ENCODE results near the gene PATJ.

Gene PATJ

GRCh38 chr1:61807606-61808140 lies 65.4 kb downstream of the PATJ start:
- no peak overlapping the region for H3K4me3 ChIP-seq (ENCODE audit: low read length)
- TF ChIP-seq CTCF (conservative IDR thresholded peaks at IDR 0.05; ENCODE audit: low read length), result no peak
- peak; percentile 49 for DNase-seq (ENCODE audit: low read depth)

- no peak for DNase-seq (ENCODE audit: low read depth)
- no peak for TF ChIP-seq CTCF (conservative IDR thresholded peaks at IDR 0.05; ENCODE audit: low read length)
- H3K4me3 ChIP-seq (ENCODE audit: low read length), result no peak overlapping the region
Observed at GRCh38 chr1:61808321-61808720, 66.0 kb downstream of the PATJ start.

- H3K4me3 ChIP-seq (ENCODE audit: low read length), result no peak overlapping the region
- no peak for TF ChIP-seq CTCF (conservative IDR thresholded peaks at IDR 0.05; ENCODE audit: low read length)
- DNase-seq (ENCODE audit: low read depth), result peak; percentile 15
Observed at GRCh38 chr1:61808968-61809367, 66.7 kb downstream of the PATJ start.

GRCh38 chr1:61812916-61813315 lies 70.6 kb downstream of the PATJ start:
- H3K4me3 ChIP-seq (ENCODE audit: low read length), result no peak overlapping the region
- DNase-seq (ENCODE audit: low read depth), result no peak
- TF ChIP-seq CTCF (conservative IDR thresholded peaks at IDR 0.05; ENCODE audit: low read length), result no peak

- no peak for TF ChIP-seq CTCF (conservative IDR thresholded peaks at IDR 0.05; ENCODE audit: low read length)
- DNase-seq (ENCODE audit: low read depth), result no peak
- no peak overlapping the region for H3K4me3 ChIP-seq (ENCODE audit: low read length)
Observed at GRCh38 chr1:61816191-61816590, 73.9 kb downstream of the PATJ start.

GRCh38 chr1:61818992-61819391 lies 76.7 kb downstream of the PATJ start:
- DNase-seq (ENCODE audit: low read depth), result no peak
- no peak for TF ChIP-seq CTCF (conservative IDR thresholded peaks at IDR 0.05; ENCODE audit: low read length)
- H3K4me3 ChIP-seq (ENCODE audit: low read length), result no peak overlapping the region

GRCh38 chr1:61819421-61819820 lies 77.1 kb downstream of the PATJ start:
- no peak for TF ChIP-seq CTCF (conservative IDR thresholded peaks at IDR 0.05; ENCODE audit: low read length)
- H3K4me3 ChIP-seq (ENCODE audit: low read length), result no peak overlapping the region
- no peak for DNase-seq (ENCODE audit: low read depth)
